Smooth muscle cell of the umbilical artery (primary cell): Measurements from ENCODE around the gene RPN2. TPM values are rescaled to one million over a fixed set of nuclear protein-coding genes. Genes with fewer than 3 reads are reported as not detected.

Experiments used
- total RNA-seq: library from RNA; depleted of rRNA; stranded (reverse); fragments of >200 nt; gene quantifications from 2 replicates; pipeline ENCODE4 v1.2.3, GENCODE V29; 2014

Gene RPN2
- total RNA-seq: 530 and 602 TPM in 2 replicates

DNA sequence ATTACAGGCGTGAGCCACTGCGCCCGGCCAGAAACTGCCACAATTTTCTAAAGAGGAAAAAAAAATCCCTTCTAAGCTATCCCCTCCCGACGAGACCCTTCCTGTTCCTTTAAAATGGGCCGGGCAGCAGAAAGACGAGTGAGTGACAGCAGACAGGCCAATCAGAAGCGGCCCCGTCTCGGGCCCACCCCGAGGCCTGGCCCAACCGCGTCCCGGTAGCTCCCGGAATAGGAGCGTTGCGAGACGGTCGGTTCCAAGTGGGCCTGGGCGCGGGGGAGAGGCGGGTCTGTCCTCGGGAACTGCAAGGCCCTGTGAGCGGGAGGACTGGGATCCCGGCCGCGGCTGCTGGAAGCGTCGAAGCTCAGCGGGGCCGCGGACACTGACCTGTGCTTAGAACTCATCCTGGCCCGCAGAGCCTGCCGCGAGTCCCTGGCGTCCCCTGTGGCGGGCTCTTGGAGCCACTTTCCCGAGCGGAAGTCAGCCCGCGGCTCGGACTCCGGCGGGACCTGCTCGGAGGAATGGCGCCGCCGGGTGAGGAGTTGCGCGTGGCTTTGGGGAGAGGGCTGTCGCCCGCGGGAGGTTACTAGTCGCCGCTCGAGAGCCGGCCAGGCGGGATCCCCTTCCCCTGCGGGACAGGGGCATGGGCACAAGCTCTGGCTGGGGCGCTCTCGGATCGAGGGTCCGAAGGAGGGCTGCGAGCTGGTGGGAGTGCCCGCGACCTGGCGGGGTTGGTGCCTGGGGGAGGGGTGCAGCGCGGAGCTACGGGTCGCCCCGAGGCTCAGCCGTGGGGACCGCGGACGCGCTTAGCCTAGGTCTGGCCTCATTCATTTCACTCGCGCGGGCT is at the start of gene RPN2, which contains the start of gene MROH8:
TSS of gene RPN2 (plus strand) at position 492 of the 844 bp plus-strand sequence. CDS start at position 519, 27 bp downstream.
TSS of gene MROH8 (minus strand) at position 710 of the 844 bp plus-strand sequence.

DNA sequence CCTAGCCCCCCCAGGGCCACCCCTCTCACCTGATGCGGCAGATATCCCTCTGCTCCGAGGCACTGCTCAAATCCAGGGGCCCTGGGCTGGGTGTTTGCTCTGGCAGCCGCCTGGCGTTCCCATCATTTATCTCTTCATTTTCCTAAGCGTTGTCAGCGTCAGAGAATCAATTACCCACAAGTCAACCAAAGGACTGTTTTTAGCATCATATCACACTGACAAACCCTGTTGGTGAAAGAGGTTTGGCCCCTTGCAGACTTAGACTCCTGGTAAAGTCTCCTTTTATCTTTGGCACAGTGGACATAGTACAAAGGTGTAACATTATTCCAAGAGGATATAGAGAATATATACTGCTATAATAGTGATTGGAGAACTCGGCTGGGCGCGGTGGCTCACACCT is 82.6 kb downstream of the RPN2 start, which contains the start of gene GHRH:
TSS of gene GHRH (minus strand) at position 101 of the 400 bp plus-strand sequence. CDS start 4,925 bp downstream, outside the sequence.

Other genes starting within 250 kb of the RPN2 start
- gene SAMHD1, start 227.6 kb upstream of the RPN2 start, total RNA-seq: 18.4 and 27.0 TPM in 2 replicates
- gene RBL1, start 83.3 kb upstream of the RPN2 start, total RNA-seq: 3.3 and 11.4 TPM in 2 replicates
- 0.89 and 1.2 TPM in 2 replicates for gene MROH8, start 218 bp downstream of the RPN2 start, total RNA-seq
- gene GHRH, start 82.5 kb downstream of the RPN2 start, total RNA-seq: not detected in 2 replicates
- gene MANBAL, start 110.3 kb downstream of the RPN2 start, total RNA-seq: 20.2 and 33.5 TPM in 2 replicates
- 18.7 and 40.4 TPM in 2 replicates for gene SRC, start 166.8 kb downstream of the RPN2 start, total RNA-seq